ENCODE measurements around the gene FBXO36.
"Not testable (repeated sequence)": the region's sequence is repeated elsewhere in the genome, so short reads cannot be mapped to it uniquely, and the experiment has no call there.

Gene FBXO36, protein sequence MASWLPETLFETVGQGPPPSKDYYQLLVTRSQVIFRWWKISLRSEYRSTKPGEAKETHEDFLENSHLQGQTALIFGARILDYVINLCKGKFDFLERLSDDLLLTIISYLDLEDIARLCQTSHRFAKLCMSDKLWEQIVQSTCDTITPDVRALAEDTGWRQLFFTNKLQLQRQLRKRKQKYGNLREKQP

DNA sequence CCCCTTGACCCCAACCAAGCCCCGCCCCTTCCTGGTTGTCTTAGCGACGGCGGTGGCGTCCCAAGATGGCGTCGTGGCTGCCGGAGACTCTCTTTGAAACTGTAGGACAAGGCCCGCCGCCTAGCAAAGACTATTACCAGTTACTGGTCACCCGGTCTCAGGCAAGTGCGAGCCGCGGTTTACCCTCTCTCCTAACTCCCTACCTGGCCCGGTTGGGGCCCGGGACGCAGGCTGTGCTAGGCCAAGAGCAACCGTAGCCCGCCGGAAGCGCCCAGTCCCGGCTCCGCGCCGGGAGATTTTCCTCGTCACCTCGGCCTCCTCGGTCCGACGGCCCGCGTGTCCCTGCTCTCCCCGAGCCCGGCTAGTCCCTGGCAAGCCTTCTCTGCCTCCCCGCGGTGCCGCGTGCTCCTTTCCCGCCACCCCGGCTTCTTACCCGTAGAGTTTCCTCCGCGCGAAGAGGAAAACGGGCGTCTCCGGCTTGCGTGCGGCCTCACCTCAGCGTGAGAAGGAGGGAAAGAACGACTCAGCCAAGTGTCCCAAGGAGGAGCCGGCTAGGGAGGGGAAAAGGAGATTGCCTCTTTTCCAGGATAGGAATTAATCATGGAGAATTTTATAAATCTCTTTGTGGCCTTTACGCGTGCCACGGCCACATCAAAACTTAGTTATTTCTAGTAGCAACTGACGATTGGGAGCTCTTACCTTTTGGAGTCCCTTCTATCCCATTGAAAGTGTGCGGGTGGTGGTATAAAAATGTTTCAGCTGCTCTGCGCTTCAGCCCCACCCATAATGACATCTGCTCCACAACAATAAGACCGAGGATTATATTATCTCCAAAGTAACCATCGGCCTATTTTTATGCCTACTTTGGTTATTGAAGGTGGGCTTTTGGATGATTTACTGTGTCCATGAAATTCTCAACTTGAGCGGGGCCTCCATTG lies at the start of gene FBXO36:
Gene FBXO36 (plus strand): TSS at position 55 of the 938 bp plus-strand sequence. CDS start 11 bp downstream, at position 66.
- DNase-seq = peak; percentile 90

DNA sequence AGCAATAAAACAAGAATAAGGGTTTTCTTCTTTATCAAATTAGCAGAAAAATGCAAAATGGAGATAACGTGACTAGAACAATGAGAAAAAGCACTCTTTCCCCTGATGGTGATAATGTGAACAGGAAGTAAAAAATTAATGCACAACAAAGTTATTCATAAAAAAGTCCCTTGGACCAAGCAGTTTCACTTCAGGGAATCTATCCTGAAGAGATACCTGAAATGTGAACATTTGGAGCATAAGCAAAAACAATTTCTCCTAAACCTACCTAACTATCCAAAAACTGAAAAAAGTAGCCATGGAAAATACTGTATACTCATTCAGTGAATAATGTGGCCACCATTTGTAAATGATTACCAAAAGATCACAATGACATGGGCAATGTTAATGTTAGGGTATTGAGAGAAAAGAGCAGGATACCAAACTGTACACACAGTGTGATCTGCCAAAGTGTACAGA lies 49.2 kb upstream of the FBXO36 start:
- DNase-seq = no peak

DNA sequence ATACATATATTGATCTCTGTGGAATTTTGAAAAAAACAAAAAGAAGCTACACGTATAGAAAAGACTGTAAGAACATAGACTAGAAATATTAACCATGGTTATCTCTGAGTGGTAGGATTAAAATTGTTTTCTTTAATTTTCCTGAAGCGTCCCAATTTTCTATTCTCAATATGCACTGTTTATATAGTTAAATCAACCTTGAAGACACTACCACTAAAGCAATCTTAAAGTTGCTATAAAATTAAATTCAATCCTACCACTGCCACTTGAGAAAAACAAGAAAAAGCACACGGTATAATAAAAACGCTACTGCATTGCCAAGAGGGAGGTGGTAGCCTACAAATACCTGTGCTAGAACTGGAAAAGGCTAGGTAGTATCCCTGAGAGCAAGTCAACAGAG lies 47.7 kb upstream of the FBXO36 start:
- DNase-seq = no peak

DNA sequence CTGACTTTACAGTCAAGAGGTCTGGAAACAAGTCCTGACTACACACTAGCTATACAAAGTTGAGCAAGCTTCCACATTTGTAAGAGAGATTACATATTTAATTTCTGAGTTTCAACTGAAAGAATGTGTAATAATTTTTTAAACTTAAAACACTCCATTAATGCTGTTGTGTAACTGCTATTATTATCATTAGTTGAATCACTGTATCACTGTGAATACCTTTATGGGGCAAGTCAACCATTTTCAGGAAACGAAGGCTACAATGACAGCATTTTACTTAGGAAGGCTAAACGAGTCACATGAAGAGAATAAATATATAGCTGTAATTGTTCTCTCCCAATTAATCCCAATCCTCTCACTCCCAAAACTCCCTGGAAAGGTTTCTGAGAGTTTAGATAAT lies 46.8 kb upstream of the FBXO36 start:
- no peak for DNase-seq

DNA sequence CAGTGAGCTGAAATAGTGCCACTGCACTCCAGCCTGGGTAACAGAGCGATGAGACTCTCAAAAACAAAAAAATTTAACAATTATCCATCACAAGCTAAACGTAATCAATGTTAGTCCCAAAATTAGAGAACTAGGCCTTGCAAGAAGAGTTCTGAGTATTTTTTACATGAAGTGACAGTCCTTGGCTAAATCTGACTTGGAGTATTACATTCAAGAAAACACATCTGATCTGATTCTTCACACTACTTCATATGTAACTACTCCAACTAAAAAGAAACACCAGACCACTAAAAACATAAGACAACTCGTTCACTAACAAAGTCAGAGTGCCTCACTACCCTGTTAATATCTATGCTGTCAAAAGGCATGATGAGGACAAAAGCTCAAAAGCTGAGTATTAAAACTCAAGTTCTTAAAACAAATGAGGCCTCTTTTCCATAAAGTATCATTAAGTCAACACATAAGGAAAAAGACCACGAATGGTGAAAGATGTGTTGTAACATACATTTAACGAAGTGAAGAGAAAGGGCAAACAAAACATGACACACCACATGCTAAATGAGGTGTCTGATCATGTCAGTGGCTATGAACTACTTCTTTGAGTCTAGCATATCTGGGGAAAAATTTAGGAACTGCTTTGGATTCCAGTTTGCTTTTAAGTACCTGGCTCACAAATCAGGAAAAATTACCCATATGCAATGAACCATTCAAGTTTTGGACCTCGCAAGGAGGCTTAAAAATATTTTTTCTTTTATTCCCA lies 42.9 kb upstream of the FBXO36 start:
- no peak for DNase-seq

DNA sequence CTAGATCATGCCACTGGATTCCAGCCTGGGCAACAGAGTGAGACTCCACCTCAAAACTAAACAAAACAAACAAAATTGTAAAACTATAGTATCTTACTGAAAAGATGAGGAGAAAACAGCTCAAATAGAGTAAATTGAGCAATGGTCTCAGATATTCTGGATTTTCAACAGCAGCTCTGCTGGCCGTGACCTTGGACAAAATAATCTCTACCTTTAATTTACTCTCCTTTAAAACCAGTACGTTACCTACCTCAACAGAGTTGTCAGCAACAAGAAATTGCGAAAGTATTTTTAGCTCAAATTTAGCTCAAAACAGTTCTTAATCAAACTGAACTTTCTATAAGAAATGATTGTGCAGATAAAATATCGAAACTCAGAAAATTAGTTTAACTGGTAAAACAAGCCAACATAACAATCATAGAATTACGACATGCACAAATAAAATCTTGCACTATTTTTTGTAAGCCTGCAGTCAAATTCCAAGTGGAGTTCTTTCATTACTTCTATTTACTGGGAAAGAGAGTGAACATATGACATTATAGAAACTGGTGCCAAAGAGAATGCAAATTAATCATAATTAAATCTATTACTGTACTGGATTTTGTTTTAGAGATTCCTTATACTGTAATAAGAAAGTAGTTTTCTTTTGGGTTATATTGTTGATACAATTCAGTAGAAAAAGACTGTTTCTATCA lies 41.3 kb upstream of the FBXO36 start:
- no peak for DNase-seq

DNA sequence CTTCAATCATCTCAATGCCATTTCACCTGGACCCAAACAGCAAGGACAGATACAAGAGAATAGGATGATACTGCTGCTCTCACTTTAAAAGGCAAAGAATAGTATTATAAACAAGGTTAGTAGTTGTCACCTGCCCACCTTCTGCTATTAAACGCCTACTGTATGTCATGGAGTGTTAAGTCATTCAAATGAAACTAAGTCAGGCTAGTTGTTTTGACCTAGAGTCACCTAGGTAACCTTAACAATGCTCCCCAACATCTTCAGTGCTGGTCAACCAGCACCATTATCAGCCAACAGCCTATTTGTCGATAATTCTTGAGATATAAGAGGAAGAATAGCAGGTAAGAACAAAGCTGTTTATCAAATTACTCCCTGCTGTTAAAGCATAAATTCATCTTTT lies 39.7 kb upstream of the FBXO36 start:
- DNase-seq = no peak

DNA sequence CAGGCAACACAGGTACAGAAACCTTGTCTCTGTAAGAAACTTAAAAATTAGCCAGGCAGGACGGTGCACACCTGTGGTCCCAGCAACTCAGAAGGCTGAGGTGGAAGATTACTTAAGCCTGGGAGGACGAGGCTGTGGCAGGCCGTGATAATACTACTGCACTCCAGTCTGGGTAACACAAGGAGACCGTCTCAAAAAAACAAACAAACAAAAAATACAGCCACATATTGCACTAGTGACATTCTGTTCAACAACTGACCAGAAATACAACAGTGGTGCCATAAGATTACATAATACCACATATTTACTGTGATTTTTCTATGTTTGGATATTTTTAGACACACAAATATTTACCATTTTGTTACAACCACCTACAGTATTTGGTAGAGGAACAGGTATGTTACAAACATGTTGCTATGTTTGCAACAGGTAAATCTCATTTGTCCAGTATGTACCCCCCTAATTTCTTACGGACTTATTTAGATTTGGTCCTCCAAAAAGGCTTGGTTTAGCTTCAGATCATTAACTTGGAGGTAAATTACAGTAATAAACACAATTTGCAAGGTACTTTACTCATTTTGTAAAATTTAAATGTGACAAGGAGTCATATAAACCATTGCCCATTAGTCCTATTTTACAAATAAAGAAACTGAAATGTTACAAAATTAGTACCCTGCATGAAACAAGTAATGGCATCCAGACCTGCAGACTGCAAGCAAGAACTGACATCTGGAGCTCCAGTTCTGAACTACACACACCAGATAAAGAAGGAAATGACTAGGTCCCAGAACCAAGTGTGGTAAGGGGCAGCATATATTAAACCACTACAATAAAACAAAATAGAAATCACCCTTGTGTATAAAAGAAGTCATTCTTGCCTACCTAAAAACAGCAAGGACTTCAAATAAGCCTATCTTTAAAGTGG lies 37.3 kb upstream of the FBXO36 start:
- no peak for DNase-seq

DNA sequence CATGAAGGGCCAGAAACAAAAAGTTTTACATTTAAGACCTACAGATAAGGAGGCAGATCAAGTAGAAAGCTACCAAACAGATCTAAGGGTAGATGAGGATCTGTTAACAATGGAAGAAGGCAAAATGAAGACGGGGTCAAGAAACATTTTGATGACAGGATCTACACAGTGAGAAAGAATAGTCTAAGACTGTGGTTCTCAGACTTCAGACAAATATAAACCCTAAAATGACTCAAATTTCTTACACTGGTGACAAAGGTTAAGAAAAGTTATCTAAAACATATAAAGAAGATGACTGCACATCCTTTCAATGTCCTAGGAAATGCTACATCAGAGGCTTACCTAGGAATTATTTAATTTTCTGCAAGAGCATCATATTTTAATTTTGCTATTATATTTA lies 34.9 kb upstream of the FBXO36 start:
- no peak for DNase-seq

DNA sequence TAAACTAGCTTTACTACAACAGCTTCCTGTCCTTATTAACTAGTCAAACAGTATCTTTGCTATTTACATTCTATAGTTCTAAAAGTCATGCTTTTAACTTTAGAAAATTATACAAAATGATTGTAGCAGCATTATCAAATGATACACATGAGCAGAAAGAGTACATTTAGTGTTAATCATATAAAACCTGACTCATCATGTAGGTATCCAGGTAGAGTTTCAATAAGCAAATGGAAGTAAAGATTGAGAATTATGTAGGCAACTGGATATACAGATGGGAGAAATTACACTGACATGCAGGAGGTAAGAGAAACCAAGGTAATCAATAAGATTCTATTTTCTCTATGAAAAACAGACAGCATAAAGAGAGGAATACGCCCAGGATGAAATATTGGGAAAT lies 34.3 kb upstream of the FBXO36 start:
- no peak for DNase-seq

DNA sequence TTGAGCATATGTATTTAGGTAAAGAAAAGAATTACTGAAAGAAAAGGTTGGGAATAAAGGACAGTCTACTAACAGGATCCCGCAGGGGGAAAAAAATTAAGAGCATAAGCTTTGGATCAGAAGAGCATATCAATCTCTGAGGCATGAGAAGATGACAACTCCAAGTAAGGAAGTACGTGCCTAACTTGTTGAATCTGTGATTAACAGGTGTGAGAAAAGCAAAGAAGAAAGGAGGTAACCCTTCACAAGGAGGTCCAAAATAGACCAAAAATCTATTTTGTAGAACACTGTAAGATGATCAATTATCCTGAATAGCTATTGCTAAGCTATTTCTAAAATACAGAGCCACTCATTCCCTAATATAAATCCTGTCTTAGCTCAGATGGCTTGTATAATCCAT lies 33.3 kb upstream of the FBXO36 start:
- DNase-seq = no peak

DNA sequence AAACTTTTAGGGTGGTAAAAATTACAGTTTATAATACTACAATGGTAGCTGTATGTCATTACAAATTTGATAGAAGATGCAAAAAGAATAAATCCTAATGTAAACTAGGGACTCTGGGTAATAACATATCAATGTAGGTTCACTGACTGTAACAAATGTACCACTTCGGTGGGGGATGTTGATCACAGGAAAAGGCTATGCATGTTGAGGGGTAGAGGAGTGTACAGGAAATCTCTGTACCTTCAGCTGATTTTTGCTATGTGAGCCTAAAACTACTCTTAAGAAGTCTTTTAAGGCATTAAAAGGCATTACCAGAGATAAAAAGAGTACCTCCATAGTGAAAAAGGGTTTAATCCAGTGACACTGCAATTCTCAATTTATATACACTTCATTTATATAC lies 25.4 kb upstream of the FBXO36 start:
- DNase-seq = peak; percentile 18

DNA sequence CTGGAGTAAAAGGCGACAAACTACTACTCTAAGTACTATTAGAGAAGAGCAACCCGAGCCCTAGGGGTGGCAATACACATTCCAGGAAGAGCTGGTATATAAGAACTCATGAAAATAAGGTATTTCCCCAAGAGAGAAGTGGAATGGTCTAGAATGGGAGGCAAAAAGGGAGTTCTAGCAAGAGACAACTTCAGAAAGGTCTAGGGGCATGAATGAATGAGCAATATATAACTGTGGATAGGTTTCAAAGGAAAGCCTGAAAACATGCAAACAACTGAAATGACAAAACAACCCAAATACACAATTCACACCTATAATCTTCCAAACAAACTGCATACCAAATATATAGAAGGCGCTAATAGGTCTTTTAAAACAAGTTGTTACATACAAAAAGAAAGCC lies 22.7 kb upstream of the FBXO36 start:
- no peak for DNase-seq

DNA sequence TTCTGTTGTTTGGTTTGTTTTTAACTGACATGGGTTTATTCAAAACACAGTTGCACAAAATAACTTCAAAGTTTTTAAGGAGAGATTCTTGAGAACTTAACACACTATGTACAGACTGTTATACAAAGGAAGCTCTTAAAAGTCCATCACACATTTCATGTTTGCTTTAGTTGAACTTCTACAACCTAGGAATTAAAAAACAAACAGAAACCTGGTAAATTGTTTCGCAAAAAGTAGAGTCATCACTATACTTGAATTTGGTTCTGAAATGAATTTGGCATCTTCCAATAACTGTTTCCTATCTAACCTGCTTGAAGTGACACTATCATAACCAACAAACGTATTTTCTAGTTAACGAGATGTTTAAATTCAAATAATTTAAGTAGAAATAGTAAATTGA lies 22.3 kb upstream of the FBXO36 start:
- no peak for DNase-seq

DNA sequence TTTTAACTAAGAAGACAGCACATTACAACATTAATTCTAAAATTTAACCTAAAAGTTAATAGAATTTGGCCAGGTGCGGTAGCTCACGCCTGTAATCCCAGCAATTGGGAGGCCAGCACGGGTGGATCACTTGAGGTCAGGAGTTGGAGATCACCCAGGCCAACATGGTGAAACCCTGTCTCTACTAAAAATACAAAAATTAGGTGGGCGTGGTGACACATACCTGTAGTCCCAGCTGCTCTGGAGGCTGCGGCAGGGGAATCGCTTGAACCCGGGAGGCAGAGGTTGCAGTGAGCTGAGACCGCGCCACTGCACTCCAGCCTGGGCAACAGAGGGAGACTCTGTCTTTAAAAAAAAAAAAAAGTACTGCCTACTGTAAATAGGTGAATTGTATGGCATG lies 21.8 kb upstream of the FBXO36 start:
- DNase-seq = not testable (repeated sequence)

DNA sequence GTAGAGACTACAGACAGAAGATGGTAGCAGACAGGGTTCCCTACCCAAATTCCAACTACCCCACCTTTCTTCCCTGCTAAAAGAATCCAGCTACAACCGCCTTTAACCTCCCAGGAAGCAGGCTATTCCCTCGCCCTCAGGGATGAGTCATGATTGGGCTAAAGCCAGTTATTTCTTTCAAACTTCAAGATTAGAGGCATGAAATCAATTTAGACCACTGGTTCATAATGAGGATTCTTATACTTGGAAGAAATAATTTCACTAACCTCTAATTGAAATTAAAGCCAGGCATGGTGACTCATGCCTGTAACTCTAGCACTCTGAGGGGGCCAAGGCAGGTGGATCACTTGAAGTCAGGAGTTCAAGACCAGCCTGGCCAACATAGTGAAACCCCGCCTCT lies 20.5 kb upstream of the FBXO36 start:
- DNase-seq = no peak

DNA sequence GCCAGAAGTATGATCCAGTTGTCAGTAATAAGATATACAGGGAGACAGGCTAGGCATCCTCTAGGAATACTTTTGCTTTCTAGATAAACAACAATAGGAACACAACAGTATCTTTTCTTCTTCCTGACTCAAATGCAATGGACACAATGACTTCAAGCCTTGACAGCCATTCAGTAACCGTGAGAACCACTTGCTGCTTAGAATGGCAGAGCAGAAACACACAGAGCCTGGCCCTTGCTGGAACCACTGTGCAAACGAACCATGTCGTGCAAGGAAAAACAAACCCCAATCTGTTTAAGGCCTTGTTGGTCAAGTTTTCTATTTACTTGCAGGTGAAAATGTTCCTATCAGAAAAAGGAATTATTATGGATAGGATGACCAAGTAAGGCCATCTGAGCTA lies 19.3 kb upstream of the FBXO36 start:
- DNase-seq = no peak

DNA sequence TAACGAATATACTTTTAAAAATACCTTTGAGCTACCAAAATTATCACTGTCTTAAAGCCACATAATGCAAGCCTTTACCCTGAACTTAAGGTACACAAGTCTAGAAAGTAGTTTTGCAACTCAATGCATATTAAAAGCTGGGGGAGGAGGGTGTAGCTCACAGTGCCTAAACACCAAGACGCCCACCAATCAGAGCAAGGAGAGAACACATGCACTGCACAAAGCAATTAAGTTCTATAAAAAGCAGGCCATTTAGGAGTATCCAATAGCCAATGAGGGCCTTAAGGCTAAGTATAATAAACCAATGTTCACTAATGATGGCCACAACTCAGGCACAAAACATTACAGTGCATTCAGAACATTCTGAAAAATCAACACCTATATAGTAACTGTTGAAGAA lies 16.7 kb upstream of the FBXO36 start:
- DNase-seq = no peak

DNA sequence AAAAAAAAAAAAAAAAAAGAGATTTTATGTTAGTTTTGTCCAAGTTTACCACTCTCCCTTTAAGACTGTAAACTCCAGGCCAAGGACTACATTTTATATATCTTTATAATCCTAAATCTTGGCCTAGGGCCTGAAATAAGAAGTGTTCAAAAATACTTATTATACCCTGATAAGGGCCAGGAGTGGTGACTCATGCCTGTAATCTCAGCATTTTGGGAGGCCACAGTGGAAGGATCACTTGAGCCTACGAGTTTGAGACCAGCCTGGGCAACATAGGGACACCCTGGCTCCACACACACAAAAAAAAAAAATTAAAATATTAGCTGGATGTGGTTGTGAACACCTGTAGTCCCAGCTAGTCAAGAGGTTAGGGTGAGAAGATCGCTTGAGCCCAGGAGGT lies 13.2 kb upstream of the FBXO36 start:
- no peak for DNase-seq

DNA sequence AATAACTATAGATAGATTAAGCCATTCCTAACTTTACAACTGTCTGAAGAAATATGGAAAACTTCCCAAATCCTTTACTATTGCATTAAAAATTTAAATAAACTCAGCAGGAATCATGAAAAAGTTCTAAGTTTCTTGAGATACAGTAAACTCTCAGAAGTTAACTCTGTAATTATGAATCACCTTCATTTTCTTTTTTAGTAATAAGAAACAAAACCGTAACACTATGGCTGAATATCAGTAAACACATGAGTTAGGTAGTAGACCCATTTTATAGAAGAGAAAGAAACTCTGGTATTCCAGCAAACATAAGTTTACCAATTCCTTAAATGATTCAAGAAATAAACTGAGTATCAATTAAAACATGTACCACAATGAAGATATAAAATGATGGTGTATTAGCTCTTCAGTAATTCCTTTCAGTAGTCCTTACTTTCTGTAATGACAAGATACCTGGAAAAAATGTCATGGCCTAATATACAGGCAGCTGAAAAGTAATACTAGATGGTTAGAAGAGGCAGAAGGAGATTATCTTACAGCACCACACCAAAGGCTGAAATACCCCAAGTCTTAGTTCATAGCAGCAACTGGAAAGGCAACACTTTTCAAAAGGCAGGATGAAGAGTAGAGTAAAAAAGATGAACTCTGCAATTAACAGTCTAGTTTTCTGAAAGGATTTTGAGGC lies 12.0 kb upstream of the FBXO36 start:
- no peak for DNase-seq

DNA sequence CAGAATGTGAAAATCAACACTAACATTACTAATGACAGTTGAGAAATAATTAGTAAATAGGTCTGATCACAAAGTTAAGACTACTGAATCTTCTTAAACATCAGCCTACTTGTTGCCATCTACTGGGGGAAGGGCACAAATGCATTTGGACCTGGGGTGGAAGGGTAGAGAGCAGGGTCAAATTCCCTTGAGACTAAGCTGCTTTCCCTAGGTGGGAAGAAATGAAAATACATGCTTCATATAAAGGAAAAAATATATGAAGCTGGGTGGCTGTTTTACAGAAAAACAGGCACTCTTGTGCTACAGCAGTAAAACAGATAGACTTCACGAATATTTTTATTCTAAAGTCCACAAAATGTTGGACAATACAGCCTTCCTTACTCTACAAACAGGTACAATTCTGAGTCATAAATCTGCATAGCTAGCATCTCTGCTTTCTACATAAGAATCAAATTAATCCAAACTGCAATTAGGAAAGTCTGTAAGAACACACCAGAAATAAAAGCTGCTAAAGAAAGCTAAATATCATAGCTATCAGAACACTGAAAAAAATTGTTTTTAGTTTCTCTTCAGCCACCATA lies 11.4 kb upstream of the FBXO36 start:
- DNase-seq = peak; percentile 40
